Astrocyte of the spinal cord (primary cell): ENCODE measurements around the gene DOCK3.
"Not testable (repeated sequence)": the region's sequence is repeated elsewhere in the genome, so short reads cannot be mapped to it uniquely, and the experiment has no call there.

ENCODE experiments used
- DNase-seq: peaks from one replicate; pipeline ENCODE4 v3.0.0; 2011; ENCODE audit warnings: low read depth, low spot score
- H3K4me3 ChIP-seq: 2 replicates; pipeline ENCODE4 v1.5.1; 2011; ENCODE audit warnings: low read depth, mild to moderate bottlenecking, low read length, moderate library complexity
- in situ Hi-C: cut with HindIII; loops from 2 replicates; pipeline ENCODE4 v1.10.0; 2017; ENCODE audit warnings: low sequenced_read_pairs
- TF ChIP-seq, protein P1 (sequence below): IDR thresholded peaks from 2 replicates; pipeline ENCODE4 v1.5.1; 2012; ENCODE audit warnings: low read depth, mild to moderate bottlenecking, low read length, inconsistent platforms

Gene DOCK3

GRCh38 chr3:50777680-50778079 lies 103.0 kb downstream of the DOCK3 start:
- no peak for DNase-seq
- in situ Hi-C loops: no loop called here
- TF ChIP-seq, protein P1, sequence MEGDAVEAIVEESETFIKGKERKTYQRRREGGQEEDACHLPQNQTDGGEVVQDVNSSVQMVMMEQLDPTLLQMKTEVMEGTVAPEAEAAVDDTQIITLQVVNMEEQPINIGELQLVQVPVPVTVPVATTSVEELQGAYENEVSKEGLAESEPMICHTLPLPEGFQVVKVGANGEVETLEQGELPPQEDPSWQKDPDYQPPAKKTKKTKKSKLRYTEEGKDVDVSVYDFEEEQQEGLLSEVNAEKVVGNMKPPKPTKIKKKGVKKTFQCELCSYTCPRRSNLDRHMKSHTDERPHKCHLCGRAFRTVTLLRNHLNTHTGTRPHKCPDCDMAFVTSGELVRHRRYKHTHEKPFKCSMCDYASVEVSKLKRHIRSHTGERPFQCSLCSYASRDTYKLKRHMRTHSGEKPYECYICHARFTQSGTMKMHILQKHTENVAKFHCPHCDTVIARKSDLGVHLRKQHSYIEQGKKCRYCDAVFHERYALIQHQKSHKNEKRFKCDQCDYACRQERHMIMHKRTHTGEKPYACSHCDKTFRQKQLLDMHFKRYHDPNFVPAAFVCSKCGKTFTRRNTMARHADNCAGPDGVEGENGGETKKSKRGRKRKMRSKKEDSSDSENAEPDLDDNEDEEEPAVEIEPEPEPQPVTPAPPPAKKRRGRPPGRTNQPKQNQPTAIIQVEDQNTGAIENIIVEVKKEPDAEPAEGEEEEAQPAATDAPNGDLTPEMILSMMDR: no peak
- H3K4me3 ChIP-seq: no peak overlapping the region

DNA sequence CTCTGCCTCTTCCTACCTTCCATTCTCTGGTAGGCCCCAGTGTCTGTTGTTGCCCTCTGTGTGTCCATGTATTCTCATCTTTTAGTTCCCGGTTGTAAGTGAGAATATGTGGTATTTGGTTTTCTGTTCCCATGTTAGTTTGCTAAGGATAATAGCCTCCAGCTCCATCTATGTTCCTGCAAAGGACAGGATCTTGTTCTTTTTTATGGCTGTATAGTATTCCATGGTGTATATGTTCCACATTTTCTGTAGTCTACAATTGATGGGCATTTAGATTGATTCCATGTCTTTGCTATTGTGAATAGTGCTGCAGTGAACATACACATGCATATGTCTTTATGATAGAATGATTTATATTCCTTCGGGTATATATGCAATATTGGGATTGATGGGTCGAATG lies 107.0 kb downstream of the DOCK3 start:
- in situ Hi-C loops, H3K4me3 ChIP-seq: not testable (repeated sequence)

GRCh38 chr3:50786631-50787030 lies 111.9 kb downstream of the DOCK3 start:
- TF ChIP-seq, protein P1: no peak
- in situ Hi-C loops: no loop called here
- no peak overlapping the region for H3K4me3 ChIP-seq

More for the DNA sequence above, 107.0 kb downstream of the DOCK3 start:
- DNase-seq: not testable (repeated sequence)

DNA sequence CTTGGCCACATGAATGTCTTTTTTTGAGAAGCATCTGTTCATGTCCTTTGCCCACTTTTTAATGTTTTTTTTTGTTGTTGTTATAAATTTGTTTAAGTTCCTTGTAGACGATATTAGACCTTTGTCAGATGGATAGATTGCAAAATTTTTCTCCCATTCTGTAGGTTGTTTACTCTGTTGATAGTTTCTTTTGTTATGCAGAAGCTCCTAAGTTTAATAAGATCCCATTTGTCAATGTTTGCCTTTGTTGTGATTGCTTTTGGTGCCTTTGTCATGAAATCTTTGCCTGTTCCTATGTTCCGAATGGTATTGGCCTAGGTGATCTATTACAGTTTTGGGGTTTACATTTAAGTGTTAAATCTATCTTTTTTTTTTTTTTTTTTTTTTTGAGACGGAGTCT lies 116.2 kb downstream of the DOCK3 start:
- in situ Hi-C loops, DNase-seq, H3K4me3 ChIP-seq: not testable (repeated sequence)

More at GRCh38 chr3:50786631-50787030, 111.9 kb downstream of the DOCK3 start:
- DNase-seq: no peak

GRCh38 chr3:50792568-50792967 lies 117.8 kb downstream of the DOCK3 start:
- TF ChIP-seq, protein P1: no peak
- no peak overlapping the region for H3K4me3 ChIP-seq
- no peak for DNase-seq
- in situ Hi-C loops: no loop called here

DNA sequence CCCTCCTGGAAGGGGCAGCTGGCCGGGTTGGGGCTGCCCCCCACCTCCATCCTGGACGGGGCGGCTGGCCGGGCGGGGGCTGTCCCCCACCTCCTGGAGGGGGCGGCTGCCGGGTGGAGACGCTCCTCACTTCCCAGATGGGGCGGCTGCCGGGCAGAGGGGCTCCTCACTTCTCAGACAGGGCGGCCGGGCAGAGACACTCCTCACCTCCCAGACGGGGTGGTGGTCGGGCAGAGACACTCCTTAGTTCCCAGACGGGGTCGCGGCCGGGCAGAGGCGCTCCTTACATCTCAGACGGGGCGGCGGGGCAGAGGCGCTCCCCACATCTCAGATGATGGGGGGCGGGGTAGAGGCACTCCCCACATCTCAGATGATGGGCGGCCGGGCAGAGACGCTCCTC lies 129.1 kb downstream of the DOCK3 start:
- H3K4me3 ChIP-seq, in situ Hi-C loops, DNase-seq: not testable (repeated sequence)

DNA sequence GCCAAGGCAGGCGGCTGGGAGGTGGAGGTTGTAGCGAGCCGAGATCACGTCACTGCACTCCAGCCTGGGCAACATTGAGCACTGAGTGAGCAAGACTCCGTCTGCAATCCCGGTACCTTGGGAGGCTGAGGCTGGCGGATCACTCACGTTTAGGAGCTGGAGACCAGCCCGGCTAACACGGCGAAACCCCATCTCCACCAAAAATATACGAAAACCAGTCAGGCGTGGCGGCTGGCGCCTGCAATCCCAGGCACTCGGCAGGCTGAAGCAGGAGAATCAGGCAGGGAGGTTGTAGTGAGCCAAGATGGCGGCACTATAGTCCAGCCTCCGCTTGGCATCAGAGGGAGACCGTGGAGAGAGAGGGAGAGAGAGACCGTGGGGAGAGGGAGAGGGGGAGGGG lies 129.6 kb downstream of the DOCK3 start:
- H3K4me3 ChIP-seq, in situ Hi-C loops, DNase-seq: not testable (repeated sequence)

GRCh38 chr3:50805321-50805720 lies 130.6 kb downstream of the DOCK3 start:
- no peak for DNase-seq
- TF ChIP-seq, protein P1: no peak
- in situ Hi-C loops: no loop called here
- no peak overlapping the region for H3K4me3 ChIP-seq

DNA sequence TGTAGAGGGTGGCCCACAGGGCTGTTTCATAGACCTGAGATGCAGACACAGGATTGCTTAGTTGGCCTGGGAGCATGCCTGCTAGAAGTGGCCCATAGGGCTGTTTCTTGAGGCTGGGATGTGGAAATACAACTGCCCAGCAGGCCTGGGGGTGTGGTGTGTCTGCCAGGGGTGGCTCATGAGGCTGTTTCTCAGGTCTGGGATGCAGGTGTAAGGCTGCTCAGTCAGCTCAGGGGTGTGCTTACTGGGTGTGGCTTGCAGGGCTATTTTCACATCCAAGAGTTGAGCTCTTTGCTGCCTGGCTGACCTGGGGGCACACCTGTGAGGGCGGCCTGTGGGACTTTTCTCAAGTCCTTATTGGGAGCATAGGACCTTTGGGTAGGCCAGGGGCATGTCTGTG lies 131.3 kb downstream of the DOCK3 start:
- H3K4me3 ChIP-seq: no peak overlapping the region
- DNase-seq: no peak
- TF ChIP-seq, protein P1: no peak
- in situ Hi-C loops: no loop called here
